Neural progenitor cell (in vitro differentiated cells): ENCODE measurements around the gene CFAP52. TPM values are rescaled to one million over a fixed set of nuclear protein-coding genes. Genes with fewer than 3 reads are reported as not detected.
A peak's percentile ranks its signal among the peaks of the same experiment; 100 is the strongest.
"Not testable (repeated sequence)": the region's sequence is repeated elsewhere in the genome, so short reads cannot be mapped to it uniquely, and the experiment has no call there.

Experiments used
- DNase-seq: peaks from one replicate; pipeline ENCODE4 v3.0.0-alpha.2; 2016; ENCODE audit warnings: low spot score
- H2AFZ ChIP-seq: fragments of 200-600 bp; sonication (generic); replicated peaks from 2 replicates; pipeline ENCODE4 v1.6.1; 2016; ENCODE audit warnings: antibody characterized with exemption
- H3F3A ChIP-seq: fragments of 200-600 bp; sonication (generic); 2 replicates; pipeline ENCODE4 v1.6.1; 2016; ENCODE audit warnings: antibody characterized with exemption, low read depth
- H3K27ac ChIP-seq: fragments of 200-600 bp; sonication (generic); 2 replicates; pipeline ENCODE4 v1.5.1; 2016; ENCODE audit warnings: mild to moderate bottlenecking
- H3K27me3 ChIP-seq: fragments of 200-600 bp; sonication (generic); 2 replicates; pipeline ENCODE4 v1.6.1; 2016; ENCODE audit warnings: mild to moderate bottlenecking, moderate library complexity
- H3K36me3 ChIP-seq: fragments of 200-600 bp; sonication (generic); 2 replicates; pipeline ENCODE4 v1.5.1; 2016
- H3K4me1 ChIP-seq: fragments of 200-600 bp; sonication (generic); 2 replicates; pipeline ENCODE4 v1.6.1; 2016; ENCODE audit warnings: mixed run types
- H3K4me2 ChIP-seq: fragments of 200-600 bp; sonication (generic); 2 replicates; pipeline ENCODE4 v1.6.1; 2016
- H3K4me3 ChIP-seq: fragments of 200-600 bp; sonication (generic); 2 replicates; pipeline ENCODE4 v1.5.1; 2016
- H3K79me2 ChIP-seq: fragments of 200-600 bp; sonication (generic); 2 replicates; pipeline ENCODE4 v1.6.1; 2016; ENCODE audit warnings: low read depth
- H3K9ac ChIP-seq: fragments of 200-600 bp; sonication (generic); 2 replicates; pipeline ENCODE4 v1.6.1; 2016
- H3K9me3 ChIP-seq: fragments of 200-600 bp; sonication (generic); 2 replicates; pipeline ENCODE4 v1.5.1; 2016; ENCODE audit warnings: low read depth
- H4K20me1 ChIP-seq: fragments of 200-600 bp; sonication (generic); 2 replicates; pipeline ENCODE4 v1.6.1; 2016; ENCODE audit warnings: low read depth
- H3K27ac Mint-ChIP-seq: 3 replicates; pipeline ENCODE4 v1.8.0; 2021; ENCODE audit warnings: mixed read lengths
- H3K27me3 Mint-ChIP-seq: 2 replicates; pipeline ENCODE4 v1.8.0; 2022; ENCODE audit warnings: low read depth, mild to moderate bottlenecking, inconsistent platforms, moderate library complexity, mixed read lengths; ENCODE audit not compliant: insufficient read depth
- H3K36me3 Mint-ChIP-seq: 3 replicates; pipeline ENCODE4 v1.8.0; 2021; ENCODE audit warnings: mixed read lengths
- H3K4me1 Mint-ChIP-seq: 3 replicates; pipeline ENCODE4 v1.8.0; 2021; ENCODE audit warnings: mixed read lengths
- H3K4me3 Mint-ChIP-seq: 3 replicates; pipeline ENCODE4 v1.8.0; 2021; ENCODE audit warnings: mild to moderate bottlenecking, moderate library complexity, mixed read lengths
- H3K9me3 Mint-ChIP-seq: 3 replicates; pipeline ENCODE4 v1.8.0; 2020; ENCODE audit warnings: mixed read lengths
- CTCF ChIP-seq: fragments of 200-600 bp; sonication (generic); IDR thresholded peaks from 2 replicates; pipeline ENCODE4 v1.5.1; 2017; ENCODE audit warnings: antibody characterized with exemption, mild to moderate bottlenecking
- EZH2 ChIP-seq: fragments of 200-600 bp; sonication (generic); IDR thresholded peaks from 2 replicates; pipeline ENCODE4 v1.6.1; 2017; ENCODE audit warnings: antibody characterized with exemption, mild to moderate bottlenecking, moderate library complexity
- EZH2phosphoT487 ChIP-seq: fragments of 200-600 bp; sonication (generic); IDR thresholded peaks from 2 replicates; pipeline ENCODE4 v1.6.1; 2017; ENCODE audit warnings: antibody characterized with exemption
- total RNA-seq: library from RNA; depleted of rRNA; stranded (reverse); fragments of >200 nt; gene quantifications from 2 replicates; pipeline ENCODE4 v1.2.3, GENCODE V29; 2015; ENCODE audit warnings: low replicate concordance

CFAP52 gene
- total RNA-seq, 1 donor from 2014 or later: not detected

- no peak overlapping the region for H3K27ac ChIP-seq
- H3K9me3 ChIP-seq: no peaks in the 10 kb centered on the region
- H3K27me3 ChIP-seq: peaks cover 45% of the 10 kb centered on the region
- H3K4me2 ChIP-seq: peak overlapping the region; percentile 16
- Mint-ChIP-seq H3K36me3 (no peaks in the 10 kb centered on the region), H3K27me3 (peaks cover 24% of the 10 kb centered on the region), H3K9me3 (no peaks in the 10 kb centered on the region), H3K4me3 (no peak overlapping the region), H3K4me1 (peaks cover 24% of the 10 kb centered on the region), H3K27ac (no peak overlapping the region)
- DNase-seq: peak; percentile 50
- no peaks in the 10 kb centered on the region for H3K36me3 ChIP-seq
- no peak overlapping the region for H3K4me3 ChIP-seq
- peaks cover 28% of the 10 kb centered on the region for H3F3A ChIP-seq
- peaks cover 15% of the 10 kb centered on the region for H4K20me1 ChIP-seq
- H3K79me2 ChIP-seq: peaks cover 4% of the 10 kb centered on the region
- peaks cover 22% of the 10 kb centered on the region for H3K4me1 ChIP-seq
- TF ChIP-seq CTCF: no peak
- no peak for TF ChIP-seq EZH2
- TF ChIP-seq EZH2phosphoT487: no peak
- H2AFZ ChIP-seq: no peak overlapping the region
- no peak overlapping the region for H3K9ac ChIP-seq
These were observed 72.2 kb downstream of the CFAP52 start for GRCh38 chr17:9648521-9649110.

GRCh38 chr17:9658593-9659211 lies 82.3 kb downstream of the CFAP52 start:
- H3F3A ChIP-seq: no peaks in the 10 kb centered on the region
- no peaks in the 10 kb centered on the region for H4K20me1 ChIP-seq
- H3K9me3 ChIP-seq: no peaks in the 10 kb centered on the region
- H3K27ac ChIP-seq: no peak overlapping the region
- no peaks in the 10 kb centered on the region for H3K79me2 ChIP-seq
- peaks cover 15% of the 10 kb centered on the region for H3K4me1 Mint-ChIP-seq
- no peaks in the 10 kb centered on the region for H3K36me3 Mint-ChIP-seq
- no peaks in the 10 kb centered on the region for H3K36me3 ChIP-seq
- H3K4me2 ChIP-seq: no peak overlapping the region
- H3K4me3 ChIP-seq: no peak overlapping the region
- H3K9ac ChIP-seq: no peak overlapping the region
- no peaks in the 10 kb centered on the region for H3K27me3 ChIP-seq
- H2AFZ ChIP-seq: no peak overlapping the region
- H3K9me3 Mint-ChIP-seq: no peaks in the 10 kb centered on the region
- DNase-seq: no peak
- TF ChIP-seq CTCF: no peak
- no peak for TF ChIP-seq EZH2
- TF ChIP-seq EZH2phosphoT487: no peak
- H3K27ac Mint-ChIP-seq: no peak overlapping the region
- H3K4me3 Mint-ChIP-seq: no peak overlapping the region
- no peaks in the 10 kb centered on the region for H3K4me1 ChIP-seq
- peaks cover 3% of the 10 kb centered on the region for H3K27me3 Mint-ChIP-seq

- Histone ChIP-seq H3K9me3 (no peaks in the 10 kb centered on the region), H3K4me3 (no peak overlapping the region), H3K36me3 (no peaks in the 10 kb centered on the region), H3K79me2 (no peaks in the 10 kb centered on the region), H3K27me3 (no peaks in the 10 kb centered on the region), H3K27ac (no peak overlapping the region), H3K4me1 (no peaks in the 10 kb centered on the region), H2AFZ (no peak overlapping the region), H3F3A (no peaks in the 10 kb centered on the region), H3K4me2 (no peak overlapping the region), H4K20me1 (no peaks in the 10 kb centered on the region), H3K9ac (no peak overlapping the region)
- Mint-ChIP-seq H3K9me3 (peaks cover 9% of the 10 kb centered on the region), H3K4me3 (no peak overlapping the region), H3K27ac (peak overlapping the region; percentile 53), H3K36me3 (peaks cover 5% of the 10 kb centered on the region), H3K27me3 (peaks cover 10% of the 10 kb centered on the region), H3K4me1 (peaks cover 15% of the 10 kb centered on the region)
- no peak for DNase-seq
- TF ChIP-seq CTCF (no peak), EZH2 (no peak), EZH2phosphoT487 (no peak)
These were observed 84.6 kb downstream of the CFAP52 start for GRCh38 chr17:9661027-9661426.

- not testable (repeated sequence) for H3K9ac ChIP-seq, H3K36me3 Mint-ChIP-seq
These were observed 87.1 kb downstream of the CFAP52 start for GRCh38 chr17:9663511-9663910.

More at GRCh38 chr17:9663511-9663910, 87.1 kb downstream of the CFAP52 start:
- not testable (repeated sequence) for H3F3A ChIP-seq, H3K9me3 Mint-ChIP-seq, H3K9me3 ChIP-seq, H3K4me3 Mint-ChIP-seq, H3K4me3 ChIP-seq, H4K20me1 ChIP-seq, H3K27ac ChIP-seq, H3K4me1 ChIP-seq, H3K27me3 ChIP-seq, H2AFZ ChIP-seq, H3K79me2 ChIP-seq, DNase-seq, H3K27ac Mint-ChIP-seq, H3K27me3 Mint-ChIP-seq, H3K36me3 ChIP-seq, H3K4me2 ChIP-seq
- H3K4me1 Mint-ChIP-seq: peaks cover 23% of the 10 kb centered on the region
